Activated CD4-positive, alpha-beta memory T cell treated with anti-CD3 and anti-CD28 coated beads, Interleukin-2, amount 10 ng/mL, durations not matched to agents 7 days and 5 days (primary cell): ENCODE data around the gene ERCC6. TPM values are rescaled to one million over a fixed set of nuclear protein-coding genes. Genes with fewer than 3 reads are reported as not detected.

Experiments
- CTCF ChIA-PET: fragments of 350-600 bp; sonication (Branson Sonifier 250); formaldehyde crosslinking; loops from one replicate; lab custom pipeline; 2021; ENCODE audit warnings: antibody characterized with exemption, inconsistent platforms; lab: Charles Lee
- POLR2A ChIA-PET: fragments of 350-600 bp; sonication (Branson Sonifier 250); formaldehyde crosslinking; loops from one replicate; lab custom pipeline; 2021; ENCODE audit warnings: antibody characterized with exemption; lab: Charles Lee
- DNase-seq: peaks from one replicate; pipeline ENCODE4 v3.0.0-alpha.2; 2020
- H3K27ac Mint-ChIP-seq: one replicate; pipeline ENCODE4 v1.8.0; 2021; ENCODE audit warnings: mild to moderate bottlenecking, mixed read lengths
- H3K27me3 Mint-ChIP-seq: one replicate; pipeline ENCODE4 v1.8.0; 2021; ENCODE audit warnings: mixed read lengths
- H3K36me3 Mint-ChIP-seq: one replicate; pipeline ENCODE4 v1.8.0; 2021; ENCODE audit warnings: low read depth, mixed read lengths
- H3K4me1 Mint-ChIP-seq: one replicate; pipeline ENCODE4 v1.8.0; 2021; ENCODE audit warnings: mixed read lengths
- H3K4me3 Mint-ChIP-seq: one replicate; pipeline ENCODE4 v1.8.0; 2021; ENCODE audit warnings: mild to moderate bottlenecking, mixed read lengths
- H3K9me3 Mint-ChIP-seq: one replicate; pipeline ENCODE4 v1.8.0; 2021; ENCODE audit warnings: mixed read lengths
- total RNA-seq, 2 experiments: library from RNA; stranded (reverse); gene quantifications; one replicate each; pipeline ENCODE4 v1.2.3, GENCODE V29; 2021

ERCC6 gene
- total RNA-seq, 2 experiments from 2014 or later = 24.9 to 29.2 TPM

DNA sequence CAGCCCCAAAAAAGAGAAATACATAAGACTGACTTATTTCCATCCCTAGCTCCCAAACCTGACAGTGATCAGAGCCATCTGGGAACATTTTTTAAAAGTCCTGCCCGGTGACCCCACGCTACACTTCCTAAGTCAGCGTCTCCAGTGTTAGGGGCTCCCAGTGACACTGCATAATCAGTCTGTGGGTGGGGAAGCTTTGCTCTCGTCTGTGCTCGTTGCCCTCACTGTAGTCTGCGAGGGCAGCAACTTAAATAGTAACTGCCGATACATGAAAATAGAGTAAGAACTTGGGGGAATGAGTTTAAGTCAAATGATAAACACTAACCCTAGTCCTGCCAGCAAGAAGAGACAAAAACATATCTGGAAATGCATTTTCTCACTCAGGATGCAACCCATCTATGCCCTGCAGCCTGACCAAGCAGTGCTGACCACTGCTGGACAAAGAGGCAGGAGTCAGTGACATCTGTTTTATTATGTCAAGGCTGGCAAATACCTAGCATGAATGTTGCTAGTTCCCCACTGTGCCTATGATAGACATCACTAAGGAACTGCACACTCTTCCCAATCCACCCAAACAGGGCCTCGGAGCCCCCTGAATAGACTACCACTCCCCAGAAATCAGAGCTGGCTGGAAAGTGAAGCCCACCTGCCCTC lies 18.7 kb downstream of the ERCC6 start:
- Mint-ChIP-seq H3K36me3 (peaks cover 15% of the 10 kb centered on the region), H3K4me1 (peaks cover 3% of the 10 kb centered on the region), H3K27ac (no peak overlapping the region), H3K27me3 (no peaks in the 10 kb centered on the region), H3K4me3 (no peak overlapping the region), H3K9me3 (no peaks in the 10 kb centered on the region)
- ChIA-PET POLR2A (interaction anchor here (1.2 kb wide), 1 partner anchor 19 kb away, joined by 3 read pairs; the partner anchor contains the start of gene ERCC6), CTCF (interaction anchor here (1.0 to 12.6 kb wide), 5 partner anchors 11 to 864 kb away, joined by 3 to 304 read pairs (median 7); partner anchors contain the start of gene ERCC6)
- no peak for DNase-seq

- CTCF ChIA-PET = interaction anchor here (1.0 to 12.6 kb wide), 10 partner anchors 10 to 863 kb away, joined by 3 to 304 read pairs (median 5); partner anchors contain the start of gene ERCC6
- H3K27ac Mint-ChIP-seq = no peak overlapping the region
- H3K9me3 Mint-ChIP-seq = no peaks in the 10 kb centered on the region
- H3K27me3 Mint-ChIP-seq = no peaks in the 10 kb centered on the region
- DNase-seq = no peak
- peaks cover 15% of the 10 kb centered on the region for H3K36me3 Mint-ChIP-seq
- H3K4me3 Mint-ChIP-seq = no peak overlapping the region
- POLR2A ChIA-PET = interaction anchor here (1.2 kb wide), 1 partner anchor 20 kb away, joined by 3 read pairs; the partner anchor contains the start of gene ERCC6
- H3K4me1 Mint-ChIP-seq = peaks cover 3% of the 10 kb centered on the region
Measured at GRCh38 chr10:49519717-49520116, 19.2 kb downstream of the ERCC6 start.

- DNase-seq = peak; percentile 33
- CTCF ChIA-PET = interaction anchor here (0.6 to 12.6 kb wide), 12 partner anchors 9 to 912 kb away, joined by 3 to 304 read pairs (median 4); partner anchors contain the start of gene ERCC6
Measured at GRCh38 chr10:49518982-49519578, 19.8 kb downstream of the ERCC6 start.

GRCh38 chr10:49518566-49518965 lies 20.4 kb downstream of the ERCC6 start:
- Mint-ChIP-seq H3K27me3 (no peaks in the 10 kb centered on the region), H3K27ac (no peak overlapping the region), H3K4me3 (no peak overlapping the region), H3K9me3 (no peaks in the 10 kb centered on the region), H3K4me1 (peaks cover 3% of the 10 kb centered on the region), H3K36me3 (peaks cover 9% of the 10 kb centered on the region)
- CTCF ChIA-PET = interaction anchor here (0.6 to 12.6 kb wide), 11 partner anchors 9 to 911 kb away, joined by 3 to 304 read pairs (median 5); partner anchors contain the start of gene ERCC6
- POLR2A ChIA-PET = no interaction called here
- no peak for DNase-seq

More at GRCh38 chr10:49518982-49519578, 19.8 kb downstream of the ERCC6 start:
- POLR2A ChIA-PET = interaction anchor here (1.2 kb wide), 1 partner anchor 20 kb away, joined by 3 read pairs; the partner anchor contains the start of gene ERCC6
- Mint-ChIP-seq H3K4me3 (no peak overlapping the region), H3K36me3 (peaks cover 9% of the 10 kb centered on the region), H3K9me3 (no peaks in the 10 kb centered on the region), H3K27me3 (no peaks in the 10 kb centered on the region), H3K27ac (no peak overlapping the region), H3K4me1 (peaks cover 3% of the 10 kb centered on the region)

DNA sequence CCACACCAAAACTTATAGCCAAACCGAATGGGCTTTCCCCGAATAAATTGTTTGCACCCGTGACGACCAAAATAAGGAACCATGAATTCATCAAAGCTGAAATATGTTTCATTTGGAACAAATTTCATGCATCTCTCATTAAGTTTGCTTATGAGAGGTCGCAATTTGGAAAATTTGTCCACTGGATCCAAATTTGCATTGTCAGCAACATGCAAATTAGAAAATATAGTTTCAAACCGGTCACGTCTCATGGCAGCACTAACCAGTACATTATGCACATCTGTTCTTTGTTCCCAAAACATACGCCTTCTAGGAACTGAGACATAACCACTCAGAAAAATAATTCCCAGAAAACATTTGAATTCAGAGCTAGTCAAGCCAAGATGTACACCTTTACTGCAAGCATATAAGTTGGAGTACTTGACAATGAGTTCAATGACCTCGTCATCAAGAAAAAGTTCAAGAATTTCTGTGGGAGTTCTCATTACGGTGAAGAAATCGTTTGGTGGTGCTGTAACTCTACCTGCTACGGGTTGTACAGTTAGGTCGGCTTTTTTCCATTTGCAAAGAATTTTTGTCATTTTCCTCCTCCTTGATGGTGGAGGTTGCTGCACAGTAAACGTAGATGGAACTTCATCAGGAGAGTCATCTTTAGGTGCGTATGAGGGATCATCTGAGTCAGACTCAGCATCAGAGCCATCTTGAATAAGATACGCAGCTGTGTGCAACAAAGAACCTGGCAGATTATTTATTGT lies 22.5 kb downstream of the ERCC6 start:
- Mint-ChIP-seq H3K36me3 (peaks cover 7% of the 10 kb centered on the region), H3K27ac (no peak overlapping the region), H3K4me3 (no peak overlapping the region), H3K4me1 (peaks cover 3% of the 10 kb centered on the region), H3K27me3 (no peaks in the 10 kb centered on the region), H3K9me3 (no peaks in the 10 kb centered on the region)
- no peak for DNase-seq
- POLR2A ChIA-PET = no interaction called here
- CTCF ChIA-PET = interaction anchor here (1.6 to 12.6 kb wide), 2 partner anchors 8 to 108 kb away, joined by 3 to 304 read pairs; no protein-coding TSS in a partner anchor

DNA sequence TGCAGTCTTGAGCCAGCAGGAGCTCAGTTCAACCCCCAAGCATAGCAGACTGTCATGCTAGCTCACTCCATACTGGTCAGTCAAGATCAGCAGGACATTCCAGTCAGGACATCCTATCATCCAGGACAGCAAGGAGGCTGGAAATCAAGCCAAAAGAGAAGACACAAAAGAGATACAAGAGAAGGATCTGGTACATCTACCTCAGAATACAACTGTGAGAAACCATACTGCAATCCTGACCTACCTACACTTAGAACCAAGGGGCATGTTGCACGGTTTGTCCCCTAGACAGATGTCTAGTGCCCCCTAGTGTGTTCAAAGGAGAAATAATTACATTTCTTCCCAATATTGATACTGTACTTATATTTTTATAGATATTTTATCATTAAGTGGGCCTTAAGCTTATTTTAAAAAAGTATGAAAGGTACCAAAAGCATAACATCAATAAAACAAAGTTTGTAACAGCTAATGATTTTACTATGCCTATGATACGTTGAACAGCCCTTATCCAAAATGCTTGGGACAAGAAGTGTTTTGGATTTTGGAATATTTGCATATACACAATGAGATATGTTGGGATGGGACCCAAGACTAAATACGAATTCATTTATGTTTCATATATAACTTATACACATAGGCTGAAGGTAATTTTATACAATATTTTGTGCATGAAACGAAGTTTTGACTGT lies 26.7 kb downstream of the ERCC6 start:
- no peak overlapping the region for H3K4me3 Mint-ChIP-seq
- H3K36me3 Mint-ChIP-seq = peaks cover 7% of the 10 kb centered on the region
- no peak overlapping the region for H3K27ac Mint-ChIP-seq
- H3K9me3 Mint-ChIP-seq = no peaks in the 10 kb centered on the region
- POLR2A ChIA-PET = no interaction called here
- H3K4me1 Mint-ChIP-seq = peaks cover 17% of the 10 kb centered on the region
- H3K27me3 Mint-ChIP-seq = no peaks in the 10 kb centered on the region
- CTCF ChIA-PET = interaction anchor here (0.6 to 12.6 kb wide), 17 partner anchors 9 to 854 kb away, joined by 3 to 304 read pairs (median 4); partner anchors contain the start of gene ERCC6
- no peak for DNase-seq

- H3K36me3 Mint-ChIP-seq = peaks cover 6% of the 10 kb centered on the region
- H3K27me3 Mint-ChIP-seq = no peaks in the 10 kb centered on the region
- H3K9me3 Mint-ChIP-seq = no peaks in the 10 kb centered on the region
- DNase-seq = no peak
- no peak overlapping the region for H3K27ac Mint-ChIP-seq
- H3K4me1 Mint-ChIP-seq = peaks cover 23% of the 10 kb centered on the region
- POLR2A ChIA-PET = no interaction called here
- no peak overlapping the region for H3K4me3 Mint-ChIP-seq
- CTCF ChIA-PET = interaction anchor here (0.8 to 12.6 kb wide), 7 partner anchors 9 to 853 kb away, joined by 3 to 304 read pairs (median 3); no protein-coding TSS in a partner anchor
Measured at GRCh38 chr10:49509771-49510303, 29.1 kb downstream of the ERCC6 start.

DNA sequence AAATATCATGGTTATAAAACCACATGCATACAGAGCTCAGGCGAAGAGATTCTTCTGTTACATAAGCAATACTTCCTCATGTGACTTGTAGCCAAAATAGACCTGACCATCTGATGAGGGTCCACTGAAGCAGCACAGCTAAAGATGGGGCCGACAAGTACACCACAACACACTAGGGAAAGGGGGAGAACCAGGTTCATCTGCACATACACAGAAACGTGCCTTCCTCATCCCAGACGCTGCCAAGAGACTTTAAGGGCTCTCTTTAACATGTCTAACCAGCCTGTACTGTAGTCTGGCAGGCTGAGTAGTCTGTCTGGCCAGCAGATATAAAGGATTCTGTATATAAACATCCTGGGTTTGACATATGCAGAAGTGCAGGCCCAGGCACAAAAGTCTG lies 30.3 kb downstream of the ERCC6 start:
- H3K4me3 Mint-ChIP-seq = no peak overlapping the region
- ChIA-PET CTCF (interaction anchor here (0.9 to 12.6 kb wide), 4 partner anchors 10 to 533 kb away, joined by 3 to 304 read pairs (median 10); no protein-coding TSS in a partner anchor), POLR2A (no interaction called here)
- peaks cover 6% of the 10 kb centered on the region for H3K36me3 Mint-ChIP-seq
- no peak for DNase-seq
- H3K27me3 Mint-ChIP-seq = no peaks in the 10 kb centered on the region
- no peaks in the 10 kb centered on the region for H3K9me3 Mint-ChIP-seq
- H3K4me1 Mint-ChIP-seq = peaks cover 23% of the 10 kb centered on the region
- H3K27ac Mint-ChIP-seq = no peak overlapping the region

- ChIA-PET CTCF (interaction anchor here (3.2 to 12.6 kb wide), 2 partner anchors 11 to 99 kb away, joined by 17 to 304 read pairs; no protein-coding TSS in a partner anchor), POLR2A (no interaction called here)
- H3K27me3 Mint-ChIP-seq = no peaks in the 10 kb centered on the region
- H3K36me3 Mint-ChIP-seq = peaks cover 7% of the 10 kb centered on the region
- peaks cover 23% of the 10 kb centered on the region for H3K4me1 Mint-ChIP-seq
- H3K27ac Mint-ChIP-seq = no peak overlapping the region
- H3K9me3 Mint-ChIP-seq = no peaks in the 10 kb centered on the region
- H3K4me3 Mint-ChIP-seq = no peak overlapping the region
- peak; percentile 48 for DNase-seq
Measured at GRCh38 chr10:49508249-49508648, 30.7 kb downstream of the ERCC6 start.

DNA sequence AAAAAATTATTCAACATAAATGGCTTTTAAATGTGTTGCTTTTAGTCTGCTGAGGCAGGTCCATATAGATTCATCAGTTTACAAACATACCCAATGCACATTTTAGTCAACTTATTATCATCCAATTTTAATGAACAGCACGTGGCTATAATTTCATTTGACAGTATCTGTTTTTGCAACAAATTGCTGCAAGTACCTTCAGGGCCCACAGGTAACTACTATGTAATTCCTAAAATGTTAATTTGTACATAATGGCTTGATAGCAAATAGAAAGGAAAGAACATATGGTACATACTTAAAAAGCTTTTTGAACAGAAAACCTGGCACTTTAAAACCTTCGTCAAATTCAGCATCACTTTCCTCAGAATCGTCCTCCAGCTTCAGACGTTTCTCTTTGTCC lies 33.3 kb downstream of the ERCC6 start:
- Mint-ChIP-seq H3K27me3 (no peaks in the 10 kb centered on the region), H3K4me1 (peaks cover 23% of the 10 kb centered on the region), H3K9me3 (no peaks in the 10 kb centered on the region), H3K27ac (no peak overlapping the region), H3K4me3 (no peak overlapping the region), H3K36me3 (peaks cover 18% of the 10 kb centered on the region)
- CTCF ChIA-PET = interaction anchor here (1.0 kb wide), 1 partner anchor 98 kb away, joined by 3 read pairs; no protein-coding TSS in a partner anchor
- no peak for DNase-seq
- POLR2A ChIA-PET = no interaction called here

DNA sequence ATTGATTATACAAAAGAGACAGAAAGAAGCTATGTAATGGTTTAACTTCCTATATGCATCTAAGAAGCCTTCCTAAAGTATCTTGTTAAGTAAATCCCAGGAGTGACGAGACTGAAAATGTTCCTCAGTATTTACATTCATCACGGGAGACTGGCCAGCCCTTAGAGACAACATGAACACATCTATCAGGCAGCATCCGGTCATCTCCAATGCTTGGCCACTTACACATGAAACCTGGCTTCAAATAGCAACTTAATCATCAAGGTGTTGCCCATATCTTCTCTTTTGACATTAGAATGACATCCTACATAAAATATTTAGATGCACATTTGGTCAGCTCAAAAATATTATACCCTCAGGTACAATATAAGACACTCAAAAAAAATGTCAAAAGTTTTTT lies 33.8 kb downstream of the ERCC6 start:
- no peak for DNase-seq
- peaks cover 27% of the 10 kb centered on the region for H3K4me1 Mint-ChIP-seq
- H3K27ac Mint-ChIP-seq = no peak overlapping the region
- ChIA-PET POLR2A (no interaction called here), CTCF (interaction anchor here (1.0 kb wide), 1 partner anchor 97 kb away, joined by 3 read pairs; no protein-coding TSS in a partner anchor)
- no peak overlapping the region for H3K4me3 Mint-ChIP-seq
- H3K9me3 Mint-ChIP-seq = no peaks in the 10 kb centered on the region
- H3K36me3 Mint-ChIP-seq = peaks cover 22% of the 10 kb centered on the region
- no peaks in the 10 kb centered on the region for H3K27me3 Mint-ChIP-seq
